Activated T-helper 1 cell treated with anti-CD3 and anti-CD28 coated beads, Interleukin-12 subunit alpha, Interleukin-12 subunit beta, Interleukin-2, Interleukin-4 antibody, amounts not matched to agents 30 ng/mL and 10 ng/mL and 1 ng/mL, durations not matched to agents 14 hours and 24 hours and 36 hours (primary cell): ENCODE results near the gene NSMF. TPM values are rescaled to one million over a fixed set of nuclear protein-coding genes. Genes with fewer than 3 reads are reported as not detected.
A peak's percentile ranks its signal among the peaks of the same experiment; 100 is the strongest.
"Not testable (repeated sequence)": the region's sequence is repeated elsewhere in the genome, so short reads cannot be mapped to it uniquely, and the experiment has no call there.

Experiments
- DNase-seq: peaks from one replicate; pipeline ENCODE4 v3.0.0; 2021; ENCODE audit warnings: low spot score
- H3K27ac Mint-ChIP-seq: one replicate; pipeline ENCODE4 v1.8.0; 2021; ENCODE audit warnings: mild to moderate bottlenecking, mixed read lengths
- H3K27me3 Mint-ChIP-seq: one replicate; pipeline ENCODE4 v1.8.0; 2022; ENCODE audit warnings: mild to moderate bottlenecking, moderate library complexity, mixed read lengths; ENCODE audit not compliant: insufficient read depth
- H3K36me3 Mint-ChIP-seq: one replicate; pipeline ENCODE4 v1.8.0; 2021; ENCODE audit warnings: low read depth, mixed read lengths
- H3K4me1 Mint-ChIP-seq: one replicate; pipeline ENCODE4 v1.8.0; 2021; ENCODE audit warnings: low read depth, mixed read lengths
- H3K4me3 Mint-ChIP-seq: one replicate; pipeline ENCODE4 v1.8.0; 2021; ENCODE audit warnings: mild to moderate bottlenecking, moderate library complexity, mixed read lengths
- H3K9me3 Mint-ChIP-seq: one replicate; pipeline ENCODE4 v1.8.0; 2021; ENCODE audit warnings: mixed read lengths
- intact Hi-C: fragments of 100-400 bp; cut with micrococcal nuclease; formaldehyde crosslinking; loops from one replicate; pipeline ENCODE4 v1.15.1; 2024
- total RNA-seq: library from RNA; stranded (reverse); gene quantifications from 2 replicates; pipeline ENCODE4 v1.2.3, GENCODE V29; 2022

The NSMF gene
- total RNA-seq, 1 donor from 2014 or later, result 58.9 TPM

DNA sequence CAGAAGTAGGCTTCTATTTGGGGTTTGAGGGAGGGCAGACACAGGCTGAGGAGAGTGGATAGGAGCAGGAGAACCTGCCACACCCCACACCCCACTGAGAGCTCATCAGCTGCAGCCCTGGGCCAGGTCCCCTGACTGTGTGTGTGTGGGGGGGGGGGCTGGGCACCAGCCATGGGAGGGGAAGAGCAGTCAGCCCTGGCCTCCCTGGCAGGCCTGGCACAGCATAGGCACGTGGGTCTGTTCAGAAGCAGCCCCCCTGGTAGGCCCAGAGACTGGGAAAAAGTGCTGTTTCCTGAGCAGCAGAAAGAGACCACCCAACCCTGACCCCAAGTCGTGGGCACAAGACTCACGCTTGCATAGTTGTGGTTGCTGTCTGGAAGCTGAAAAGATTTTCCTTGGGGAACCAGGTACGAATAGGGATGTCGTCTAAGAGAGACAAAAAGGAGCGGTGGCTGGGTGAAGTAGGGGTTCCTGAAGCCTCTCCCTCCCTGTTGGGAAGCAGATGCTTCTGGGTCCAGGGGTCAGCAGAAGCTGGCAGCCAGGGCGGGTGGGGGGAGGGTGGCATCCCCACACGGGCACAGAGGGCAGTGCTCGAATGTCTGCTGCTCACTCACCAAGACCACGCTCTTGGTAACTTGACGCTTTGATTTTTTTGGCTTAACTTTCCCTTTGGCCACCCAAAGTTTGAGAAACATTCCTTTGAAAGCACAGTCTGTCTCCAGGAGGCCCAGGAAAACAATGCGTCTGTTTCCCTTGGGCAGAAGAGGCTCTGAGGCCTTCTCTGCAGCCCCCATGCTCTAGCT is 2.9 kb downstream of the NSMF start:
- H3K4me1 Mint-ChIP-seq, result peaks cover 10% of the 10 kb centered on the region
- DNase-seq, result no peak
- intact Hi-C loops, result loop anchor here (10.0 kb wide), 1 partner anchor 651 kb away; the partner anchor contains the start of gene RABL6
- peak overlapping the region; percentile 66 for H3K4me3 Mint-ChIP-seq
- peaks cover 3% of the 10 kb centered on the region for H3K36me3 Mint-ChIP-seq
- H3K9me3 Mint-ChIP-seq, result no peaks in the 10 kb centered on the region
- H3K27me3 Mint-ChIP-seq, result no peaks in the 10 kb centered on the region
- no peak overlapping the region for H3K27ac Mint-ChIP-seq

- H3K27me3 Mint-ChIP-seq, result no peaks in the 10 kb centered on the region
- no peak overlapping the region for H3K27ac Mint-ChIP-seq
- no peaks in the 10 kb centered on the region for H3K9me3 Mint-ChIP-seq
- peaks cover 10% of the 10 kb centered on the region for H3K4me1 Mint-ChIP-seq
- H3K36me3 Mint-ChIP-seq, result peaks cover 3% of the 10 kb centered on the region
- intact Hi-C loops, result loop anchor here (10.0 kb wide), 1 partner anchor 651 kb away; the partner anchor contains the start of gene RABL6
- no peak for DNase-seq
- peak overlapping the region; percentile 54 for H3K4me3 Mint-ChIP-seq
Measured at GRCh38 chr9:137455359-137455991, 3.7 kb downstream of the NSMF start.

GRCh38 chr9:137454597-137455358 is 4.4 kb downstream of the NSMF start:
- Mint-ChIP-seq H3K27ac (no peak overlapping the region), H3K4me3 (peak overlapping the region; percentile 62), H3K4me1 (peaks cover 10% of the 10 kb centered on the region), H3K9me3 (no peaks in the 10 kb centered on the region), H3K36me3 (peaks cover 3% of the 10 kb centered on the region), H3K27me3 (no peaks in the 10 kb centered on the region)
- no peak for DNase-seq
- intact Hi-C loops, result loop anchor here (5.0 to 10.0 kb wide), 3 partner anchors 432 to 972 kb away; partner anchors contain the start of genes RABL6 and SEC16A

DNA sequence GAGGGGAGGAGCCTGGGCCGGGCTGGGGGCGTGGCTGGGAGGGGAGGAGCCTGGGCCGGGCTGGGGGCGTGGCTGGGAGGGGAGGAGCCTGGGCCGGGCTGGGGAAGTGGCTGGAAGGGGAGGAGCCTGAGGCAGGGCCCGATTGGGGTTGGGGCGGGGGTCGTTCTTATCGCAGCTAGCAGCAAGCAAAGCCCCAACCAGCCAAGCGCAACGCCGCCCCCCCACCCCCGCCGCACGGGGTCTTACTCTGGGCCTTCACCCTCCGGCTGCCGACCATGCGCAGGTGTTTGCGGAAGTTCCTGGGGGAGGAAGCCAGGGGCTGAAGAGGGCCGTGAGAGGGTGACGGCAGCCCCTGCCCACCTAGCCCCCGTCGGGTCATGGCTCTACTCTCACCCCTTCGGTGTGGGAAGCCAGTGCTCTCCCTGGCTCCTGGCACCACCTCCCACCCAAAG is 5.0 kb downstream of the NSMF start:
- Mint-ChIP-seq H3K4me1 (peaks cover 10% of the 10 kb centered on the region), H3K36me3 (peaks cover 3% of the 10 kb centered on the region), H3K9me3 (no peaks in the 10 kb centered on the region), H3K27me3 (no peaks in the 10 kb centered on the region), H3K4me3 (peak overlapping the region; percentile 62), H3K27ac (no peak overlapping the region)
- intact Hi-C loops, result loop anchor here (5.0 to 10.0 kb wide), 3 partner anchors 432 to 972 kb away; partner anchors contain the start of genes RABL6 and SEC16A
- DNase-seq, result peak; percentile 53

DNA sequence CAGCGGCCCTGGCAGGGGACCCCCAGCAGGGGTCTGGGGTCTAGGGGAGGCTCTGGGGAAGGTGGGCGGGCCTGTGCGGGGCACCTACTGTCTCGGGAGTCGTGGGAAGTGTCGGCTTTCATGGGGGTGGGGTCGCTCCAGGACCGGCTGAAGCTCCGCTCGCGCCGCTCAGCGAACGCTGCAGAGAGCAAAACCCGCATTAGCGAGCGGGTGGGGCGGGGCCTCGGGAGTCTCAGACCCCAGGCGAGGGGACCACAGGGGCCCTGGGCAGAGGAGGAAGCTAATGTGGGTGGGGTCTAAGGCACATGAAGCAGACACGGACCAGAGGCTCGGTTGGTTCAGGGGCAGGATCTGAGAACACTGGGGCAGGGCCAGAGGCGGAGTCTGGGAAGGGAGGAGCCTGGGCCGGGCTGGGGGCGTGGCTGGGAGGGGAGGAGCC is 5.5 kb downstream of the NSMF start:
- H3K36me3 Mint-ChIP-seq, result peaks cover 4% of the 10 kb centered on the region
- peak overlapping the region; percentile 49 for H3K4me3 Mint-ChIP-seq
- no peak overlapping the region for H3K27ac Mint-ChIP-seq
- no peaks in the 10 kb centered on the region for H3K27me3 Mint-ChIP-seq
- peak; percentile 59 for DNase-seq
- intact Hi-C loops, result loop anchor here (1.0 to 10.0 kb wide), 4 partner anchors 8 to 971 kb away; partner anchors contain the start of genes RABL6 and SEC16A
- peaks cover 10% of the 10 kb centered on the region for H3K4me1 Mint-ChIP-seq
- no peaks in the 10 kb centered on the region for H3K9me3 Mint-ChIP-seq

- no peak overlapping the region for H3K4me3 Mint-ChIP-seq
- H3K27me3 Mint-ChIP-seq, result no peaks in the 10 kb centered on the region
- peaks cover 5% of the 10 kb centered on the region for H3K36me3 Mint-ChIP-seq
- no peak overlapping the region for H3K27ac Mint-ChIP-seq
- intact Hi-C loops, result loop anchor here (1.0 to 10.0 kb wide), 4 partner anchors 8 to 971 kb away; partner anchors contain the start of genes RABL6 and SEC16A
- no peak for DNase-seq
- H3K4me1 Mint-ChIP-seq, result peaks cover 10% of the 10 kb centered on the region
- H3K9me3 Mint-ChIP-seq, result no peaks in the 10 kb centered on the region
Measured at GRCh38 chr9:137452761-137453642, 6.1 kb downstream of the NSMF start.

- intact Hi-C loops, result loop anchor here (5.0 to 10.0 kb wide), 3 partner anchors 430 to 970 kb away; partner anchors contain the start of genes RABL6 and SEC16A
- no peaks in the 10 kb centered on the region for H3K27me3 Mint-ChIP-seq
- peaks cover 5% of the 10 kb centered on the region for H3K36me3 Mint-ChIP-seq
- DNase-seq, result no peak
- H3K9me3 Mint-ChIP-seq, result no peaks in the 10 kb centered on the region
- peaks cover 10% of the 10 kb centered on the region for H3K4me1 Mint-ChIP-seq
- no peak overlapping the region for H3K27ac Mint-ChIP-seq
- no peak overlapping the region for H3K4me3 Mint-ChIP-seq
Measured at GRCh38 chr9:137452006-137452760, 7.0 kb downstream of the NSMF start.

DNA sequence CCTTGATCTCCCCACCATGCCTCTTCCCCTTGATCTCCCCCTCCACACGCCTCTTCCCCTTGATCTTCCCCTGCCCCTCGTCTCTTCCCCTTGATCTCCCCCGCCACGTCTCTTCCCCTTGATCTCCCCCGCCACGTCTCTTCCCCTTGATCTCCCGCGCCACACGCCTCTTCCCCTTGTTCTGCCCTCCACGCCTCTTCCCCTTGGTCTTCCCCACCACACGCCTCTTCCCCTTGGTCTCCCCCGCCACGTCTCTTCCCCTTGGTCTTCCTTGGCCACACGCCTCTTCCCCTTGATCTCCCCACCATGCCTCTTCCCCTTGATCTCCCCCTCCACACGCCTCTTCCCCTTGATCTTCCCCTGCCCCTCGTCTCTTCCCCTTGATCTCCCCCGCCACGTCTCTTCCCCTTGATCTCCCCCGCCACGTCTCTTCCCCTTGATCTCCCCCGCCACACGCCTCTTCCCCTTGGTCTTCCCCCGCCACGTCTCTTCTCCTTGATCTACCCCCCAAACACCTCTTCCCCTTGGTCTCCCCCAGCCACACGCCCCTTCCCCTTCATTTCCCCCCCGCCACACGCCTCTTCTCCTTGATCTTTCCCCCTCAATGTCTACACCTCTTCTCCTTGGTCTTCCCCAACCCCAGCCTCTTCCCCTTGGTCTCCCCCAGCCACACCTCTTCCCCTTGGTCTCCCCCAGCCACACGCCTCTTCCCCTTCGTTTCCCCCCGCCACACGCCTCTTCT is 7.7 kb downstream of the NSMF start:
- DNase-seq, H3K27ac Mint-ChIP-seq, H3K4me1 Mint-ChIP-seq, H3K27me3 Mint-ChIP-seq, H3K9me3 Mint-ChIP-seq, H3K36me3 Mint-ChIP-seq, H3K4me3 Mint-ChIP-seq: not testable (repeated sequence)
- intact Hi-C loops, result loop anchor here (5.0 to 10.0 kb wide), 3 partner anchors 429 to 969 kb away; partner anchors contain the start of genes RABL6 and SEC16A

DNA sequence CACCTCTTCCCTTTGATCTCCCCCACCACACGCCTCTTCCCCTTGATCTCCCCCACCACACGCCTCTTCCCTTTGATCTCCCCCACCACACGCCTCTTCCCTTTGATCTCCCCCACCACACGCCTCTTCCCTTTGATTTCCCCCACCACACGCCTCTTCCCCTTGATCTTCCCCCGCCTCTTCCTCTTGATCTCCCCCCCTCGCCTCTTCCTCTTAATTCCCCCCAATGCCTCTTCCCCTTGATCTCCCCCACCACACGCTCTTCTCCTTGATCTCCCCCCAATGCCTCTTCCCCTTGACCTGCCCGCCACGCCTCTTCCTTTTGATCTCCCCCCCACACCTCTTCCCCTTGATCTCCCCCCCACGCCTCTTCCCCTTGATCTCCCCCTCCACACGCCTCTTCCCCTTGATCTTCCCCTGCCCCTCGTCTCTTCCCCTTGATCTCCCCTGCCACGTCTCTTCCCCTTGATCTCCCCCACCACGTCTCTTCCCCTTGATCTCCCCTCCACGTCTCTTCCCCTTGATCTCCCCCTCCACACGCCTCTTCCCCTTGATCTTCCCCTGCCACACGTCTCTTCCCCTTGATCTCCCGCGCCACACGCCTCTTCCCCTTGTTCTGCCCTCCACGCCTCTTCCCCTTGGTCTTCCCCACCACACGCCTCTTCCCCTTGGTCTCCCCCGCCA is 8.5 kb downstream of the NSMF start:
- intact Hi-C loops, result loop anchor here (5.0 to 10.0 kb wide), 3 partner anchors 428 to 968 kb away; partner anchors contain the start of genes RABL6 and SEC16A
- H3K27ac Mint-ChIP-seq, H3K36me3 Mint-ChIP-seq, H3K4me3 Mint-ChIP-seq, H3K9me3 Mint-ChIP-seq, H3K4me1 Mint-ChIP-seq, H3K27me3 Mint-ChIP-seq, DNase-seq: not testable (repeated sequence)

GRCh38 chr9:137449931-137450538 is 9.1 kb downstream of the NSMF start:
- H3K9me3 Mint-ChIP-seq, result no peaks in the 10 kb centered on the region
- H3K27me3 Mint-ChIP-seq, result no peaks in the 10 kb centered on the region
- H3K4me3 Mint-ChIP-seq, result no peak overlapping the region
- no peak overlapping the region for H3K27ac Mint-ChIP-seq
- intact Hi-C loops, result loop anchor here (5.0 to 10.0 kb wide), 3 partner anchors 428 to 968 kb away; partner anchors contain the start of genes RABL6 and SEC16A
- DNase-seq, result no peak
- peaks cover 3% of the 10 kb centered on the region for H3K36me3 Mint-ChIP-seq
- H3K4me1 Mint-ChIP-seq, result peaks cover 6% of the 10 kb centered on the region
